OCI-LY7 (cell line): Measurements from ENCODE around the gene L1TD1.

Source experiments
- EZH2phosphoT487 ChIP-seq: fragments of 200-600 bp; sonication (generic); IDR thresholded peaks from 2 replicates; pipeline ENCODE4 v1.6.1; 2018; ENCODE audit warnings: low read depth, borderline replicate concordance, mild to moderate bottlenecking, mixed run types, antibody characterized with exemption, low read length, moderate library complexity, mixed read lengths
- TF ChIP-seq, protein P1 (sequence below): fragments of 200-600 bp; sonication (generic); conservative IDR thresholded peaks from 2 replicates; pipeline ENCODE4 v1.5.1; 2014; ENCODE audit warnings: mild to moderate bottlenecking, antibody characterized with exemption, low read length, moderate library complexity, mixed read lengths

DNA sequence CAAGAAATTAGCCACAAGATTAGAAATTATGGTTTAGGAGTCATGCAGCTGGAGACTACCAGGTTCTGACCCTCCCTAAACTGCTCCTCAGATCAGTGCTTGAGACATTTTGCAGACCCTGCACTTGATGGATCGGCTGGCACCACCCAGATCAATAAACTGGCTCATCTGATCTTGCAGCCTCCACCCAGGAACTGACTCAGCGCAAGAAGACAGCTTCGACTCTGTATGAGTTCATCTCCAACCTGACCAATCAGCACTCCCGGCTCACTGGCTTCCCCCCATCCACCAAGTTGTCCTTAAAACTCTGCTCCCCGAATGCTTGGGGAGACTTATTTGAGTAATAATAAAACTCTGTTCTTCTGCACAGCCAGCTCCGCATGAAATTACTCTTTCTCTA, 40.0 kb downstream of the L1TD1 start:
- TF ChIP-seq, protein P1, sequence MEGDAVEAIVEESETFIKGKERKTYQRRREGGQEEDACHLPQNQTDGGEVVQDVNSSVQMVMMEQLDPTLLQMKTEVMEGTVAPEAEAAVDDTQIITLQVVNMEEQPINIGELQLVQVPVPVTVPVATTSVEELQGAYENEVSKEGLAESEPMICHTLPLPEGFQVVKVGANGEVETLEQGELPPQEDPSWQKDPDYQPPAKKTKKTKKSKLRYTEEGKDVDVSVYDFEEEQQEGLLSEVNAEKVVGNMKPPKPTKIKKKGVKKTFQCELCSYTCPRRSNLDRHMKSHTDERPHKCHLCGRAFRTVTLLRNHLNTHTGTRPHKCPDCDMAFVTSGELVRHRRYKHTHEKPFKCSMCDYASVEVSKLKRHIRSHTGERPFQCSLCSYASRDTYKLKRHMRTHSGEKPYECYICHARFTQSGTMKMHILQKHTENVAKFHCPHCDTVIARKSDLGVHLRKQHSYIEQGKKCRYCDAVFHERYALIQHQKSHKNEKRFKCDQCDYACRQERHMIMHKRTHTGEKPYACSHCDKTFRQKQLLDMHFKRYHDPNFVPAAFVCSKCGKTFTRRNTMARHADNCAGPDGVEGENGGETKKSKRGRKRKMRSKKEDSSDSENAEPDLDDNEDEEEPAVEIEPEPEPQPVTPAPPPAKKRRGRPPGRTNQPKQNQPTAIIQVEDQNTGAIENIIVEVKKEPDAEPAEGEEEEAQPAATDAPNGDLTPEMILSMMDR: no peak
- no peak for TF ChIP-seq EZH2phosphoT487
